ENCODE measurements around the gene ACIN1. TPM values are rescaled to one million over a fixed set of nuclear protein-coding genes. Genes with fewer than 3 reads are reported as not detected.

The ACIN1 gene
- total and polyA plus RNA-seq, 9 of the 15 experiments (the other 6 are each of a cell fraction or from before 2014, with no cell fraction given) = 5.0 to 196 (median 129) TPM

DNA sequence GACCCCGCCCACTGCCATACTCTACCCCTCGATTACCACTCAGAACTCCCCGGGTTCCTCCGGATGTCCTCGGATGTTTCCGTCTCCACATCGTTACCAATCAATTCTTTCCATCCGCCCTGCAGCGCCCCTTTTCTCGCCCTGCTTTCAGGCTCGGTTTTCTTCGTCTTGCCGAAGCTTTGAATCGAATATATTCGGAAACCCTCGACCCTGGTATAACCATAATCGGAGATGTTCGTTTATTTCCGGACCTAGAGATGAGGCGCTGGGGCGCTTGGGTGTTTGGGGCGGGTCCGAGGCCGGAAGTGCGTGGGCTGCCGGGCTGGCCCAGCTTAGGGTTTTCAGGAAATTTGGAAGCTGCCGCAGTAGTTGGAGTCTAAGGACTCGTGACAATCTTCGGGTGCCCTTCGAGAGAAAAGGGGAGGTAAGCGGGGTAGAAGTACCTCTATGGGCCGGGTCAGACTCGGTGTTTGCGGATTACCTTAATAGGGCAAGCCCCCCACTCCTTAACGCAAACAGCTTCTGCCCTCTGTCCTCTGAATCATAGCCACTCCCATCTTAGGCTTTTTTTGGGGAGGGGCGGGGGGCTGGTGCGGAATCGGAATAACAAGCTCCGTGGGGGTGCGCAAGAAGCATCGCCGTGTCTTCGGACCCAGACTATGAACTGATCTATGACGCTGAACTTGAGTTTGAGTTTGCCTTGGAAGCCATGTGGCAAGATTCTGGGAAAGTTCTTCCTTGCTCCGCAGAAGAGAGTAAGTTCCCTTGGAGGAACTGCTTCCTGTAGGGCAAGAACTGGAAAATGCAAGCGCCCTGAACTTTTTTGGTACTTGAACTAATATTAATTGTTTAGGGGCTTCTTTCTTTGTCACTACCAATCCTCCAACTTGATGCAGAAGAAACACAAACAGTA is 516 bp upstream of the ACIN1 start, which contains the start of gene C14orf119 (continued):
- TF ChIP-seq, protein P1, sequence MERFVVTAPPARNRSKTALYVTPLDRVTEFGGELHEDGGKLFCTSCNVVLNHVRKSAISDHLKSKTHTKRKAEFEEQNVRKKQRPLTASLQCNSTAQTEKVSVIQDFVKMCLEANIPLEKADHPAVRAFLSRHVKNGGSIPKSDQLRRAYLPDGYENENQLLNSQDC (CRISPR knock-in tag; IDR thresholded peaks at IDR 0.05) = no peak
- TF ChIP-seq NEUROD1 (IDR thresholded peaks at IDR 0.05; ENCODE audit: borderline replicate concordance, low read depth, low read length, partially characterized antibody) (no peak), SMC3 (conservative IDR thresholded peaks at IDR 0.05; ENCODE audit: insufficient read depth, low read depth, low read length) (no peak), POLR2B (IDR thresholded peaks at IDR 0.05; ENCODE audit: low read depth, partially characterized antibody) (peak; percentile 86), ELF1 (tag; IDR thresholded peaks at IDR 0.05) (peak; percentile 89), ILF3 (IDR thresholded peaks at IDR 0.05; ENCODE audit: borderline replicate concordance) (no peak), KDM5B (IDR thresholded peaks at IDR 0.05; ENCODE audit: insufficient replicate concordance, low read depth, low read length) (peak; percentile 64), NR1H2 (CRISPR knock-in tag; IDR thresholded peaks at IDR 0.05) (no peak), SIX5 (IDR thresholded peaks at IDR 0.05; ENCODE audit: borderline replicate concordance in 1 of 2, insufficient read depth in 1 of 2, low read depth in 1 of 2, low read length in 2 of 2) (no peak), ZNF239 (CRISPR knock-in tag; IDR thresholded peaks at IDR 0.05) (no peak), SMAD1 (IDR thresholded peaks at IDR 0.05; ENCODE audit: low read depth, low read length, partially characterized antibody) (no peak), BHLHE40 (IDR thresholded peaks at IDR 0.05; ENCODE audit: low read length) (0 out of 2 replicates have a peak, but pooled peaks have one; percentile 14)
- TF ChIP-seq, protein P2, sequence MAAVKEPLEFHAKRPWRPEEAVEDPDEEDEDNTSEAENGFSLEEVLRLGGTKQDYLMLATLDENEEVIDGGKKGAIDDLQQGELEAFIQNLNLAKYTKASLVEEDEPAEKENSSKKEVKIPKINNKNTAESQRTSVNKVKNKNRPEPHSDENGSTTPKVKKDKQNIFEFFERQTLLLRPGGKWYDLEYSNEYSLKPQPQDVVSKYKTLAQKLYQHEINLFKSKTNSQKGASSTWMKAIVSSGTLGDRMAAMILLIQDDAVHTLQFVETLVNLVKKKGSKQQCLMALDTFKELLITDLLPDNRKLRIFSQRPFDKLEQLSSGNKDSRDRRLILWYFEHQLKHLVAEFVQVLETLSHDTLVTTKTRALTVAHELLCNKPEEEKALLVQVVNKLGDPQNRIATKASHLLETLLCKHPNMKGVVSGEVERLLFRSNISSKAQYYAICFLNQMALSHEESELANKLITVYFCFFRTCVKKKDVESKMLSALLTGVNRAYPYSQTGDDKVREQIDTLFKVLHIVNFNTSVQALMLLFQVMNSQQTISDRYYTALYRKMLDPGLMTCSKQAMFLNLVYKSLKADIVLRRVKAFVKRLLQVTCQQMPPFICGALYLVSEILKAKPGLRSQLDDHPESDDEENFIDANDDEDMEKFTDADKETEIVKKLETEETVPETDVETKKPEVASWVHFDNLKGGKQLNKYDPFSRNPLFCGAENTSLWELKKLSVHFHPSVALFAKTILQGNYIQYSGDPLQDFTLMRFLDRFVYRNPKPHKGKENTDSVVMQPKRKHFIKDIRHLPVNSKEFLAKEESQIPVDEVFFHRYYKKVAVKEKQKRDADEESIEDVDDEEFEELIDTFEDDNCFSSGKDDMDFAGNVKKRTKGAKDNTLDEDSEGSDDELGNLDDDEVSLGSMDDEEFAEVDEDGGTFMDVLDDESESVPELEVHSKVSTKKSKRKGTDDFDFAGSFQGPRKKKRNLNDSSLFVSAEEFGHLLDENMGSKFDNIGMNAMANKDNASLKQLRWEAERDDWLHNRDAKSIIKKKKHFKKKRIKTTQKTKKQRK (IDR thresholded peaks at IDR 0.05; ENCODE audit: borderline replicate concordance, low read depth, low read length) = no peak
- TF ChIP-seq, protein P3, sequence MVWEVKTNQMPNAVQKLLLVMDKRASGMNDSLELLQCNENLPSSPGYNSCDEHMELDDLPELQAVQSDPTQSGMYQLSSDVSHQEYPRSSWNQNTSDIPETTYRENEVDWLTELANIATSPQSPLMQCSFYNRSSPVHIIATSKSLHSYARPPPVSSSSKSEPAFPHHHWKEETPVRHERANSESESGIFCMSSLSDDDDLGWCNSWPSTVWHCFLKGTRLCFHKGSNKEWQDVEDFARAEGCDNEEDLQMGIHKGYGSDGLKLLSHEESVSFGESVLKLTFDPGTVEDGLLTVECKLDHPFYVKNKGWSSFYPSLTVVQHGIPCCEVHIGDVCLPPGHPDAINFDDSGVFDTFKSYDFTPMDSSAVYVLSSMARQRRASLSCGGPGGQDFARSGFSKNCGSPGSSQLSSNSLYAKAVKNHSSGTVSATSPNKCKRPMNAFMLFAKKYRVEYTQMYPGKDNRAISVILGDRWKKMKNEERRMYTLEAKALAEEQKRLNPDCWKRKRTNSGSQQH (CRISPR knock-in tag; IDR thresholded peaks at IDR 0.05) = 0 out of 2 replicates have a peak, but pooled peaks have one; percentile 19
- TF ChIP-seq, protein P4, sequence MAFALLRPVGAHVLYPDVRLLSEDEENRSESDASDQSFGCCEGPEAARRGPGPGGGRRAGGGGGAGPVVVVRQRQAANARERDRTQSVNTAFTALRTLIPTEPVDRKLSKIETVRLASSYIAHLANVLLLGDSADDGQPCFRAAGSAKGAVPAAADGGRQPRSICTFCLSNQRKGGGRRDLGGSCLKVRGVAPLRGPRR (CRISPR knock-in tag; IDR thresholded peaks at IDR 0.05) = no peak

Measured in K562 (cell line).